ENCODE data around the gene CAMK1G. TPM values are rescaled to one million over a fixed set of nuclear protein-coding genes. Genes with fewer than 3 reads are reported as not detected.

Gene CAMK1G
- polyA plus RNA-seq, 1 donor from 2014 or later = 3.0 TPM

GRCh38 chr1:209626346-209627026 is 43.0 kb downstream of the CAMK1G start:
- no peak for TF ChIP-seq CTCF (IDR thresholded peaks at IDR 0.05; ENCODE audit: poor library complexity, severe bottlenecking)
- TF ChIP-seq POLR2AphosphoS5 (IDR thresholded peaks at IDR 0.05) = no peak
- TF ChIP-seq RAD21 (conservative IDR thresholded peaks at IDR 0.05) = no peak

GRCh38 chr1:209627027-209627731 is 43.7 kb downstream of the CAMK1G start:
- Histone ChIP-seq H3K4me3 (ENCODE audit: low read length) (no peak overlapping the region), H3K27me3 (ENCODE audit: insufficient read depth, low read depth, low read length) (no peaks in the 10 kb centered on the region), H3K9me3 (ENCODE audit: low read length) (no peaks in the 10 kb centered on the region), H2AFZ (ENCODE audit: low read depth, low read length) (no peak overlapping the region), H3F3A (ENCODE audit: insufficient read depth, low read length, poor library complexity, severe bottlenecking) (no peaks in the 10 kb centered on the region), H3K9me2 (ENCODE audit: insufficient read depth, low read length) (no peaks in the 10 kb centered on the region), H3K27ac (ENCODE audit: low read length) (no peak overlapping the region), H3K79me2 (replicated peaks; ENCODE audit: insufficient read depth, low read length) (no peaks in the 10 kb centered on the region), H3K9ac (ENCODE audit: low read length) (no peak overlapping the region), H4K20me1 (ENCODE audit: insufficient read depth) (no peaks in the 10 kb centered on the region), H3K4me2 (ENCODE audit: low read length) (no peak overlapping the region), H3K36me3 (ENCODE audit: insufficient read depth, low read length) (no peaks in the 10 kb centered on the region)
- TF ChIP-seq EZH2 (IDR thresholded peaks at IDR 0.05; ENCODE audit: borderline replicate concordance, insufficient read depth, low read length, poor library complexity, severe bottlenecking) (no peak), SMC3 (conservative IDR thresholded peaks at IDR 0.05; ENCODE audit: poor library complexity) (no peak), EP300 (conservative IDR thresholded peaks at IDR 0.05; ENCODE audit: poor library complexity, severe bottlenecking) (no peak), TAF1 (IDR thresholded peaks at IDR 0.05; ENCODE audit: low read depth) (no peak)

More at GRCh38 chr1:209626346-209627026, 43.0 kb downstream of the CAMK1G start:
- Histone ChIP-seq H3F3A (ENCODE audit: insufficient read depth, low read length, poor library complexity, severe bottlenecking) (no peaks in the 10 kb centered on the region), H3K27me3 (ENCODE audit: insufficient read depth, low read depth, low read length) (no peaks in the 10 kb centered on the region), H3K4me3 (ENCODE audit: low read length) (no peak overlapping the region), H3K9me3 (ENCODE audit: low read length) (no peaks in the 10 kb centered on the region), H2AFZ (ENCODE audit: low read depth, low read length) (no peak overlapping the region), H3K27ac (ENCODE audit: low read length) (no peak overlapping the region), H3K4me2 (ENCODE audit: low read length) (no peak overlapping the region), H3K9ac (ENCODE audit: low read length) (no peak overlapping the region), H4K20me1 (ENCODE audit: insufficient read depth) (no peaks in the 10 kb centered on the region), H3K79me2 (replicated peaks; ENCODE audit: insufficient read depth, low read length) (no peaks in the 10 kb centered on the region), H3K9me2 (ENCODE audit: insufficient read depth, low read length) (no peaks in the 10 kb centered on the region), H3K36me3 (ENCODE audit: insufficient read depth, low read length) (no peaks in the 10 kb centered on the region)

GRCh38 chr1:209627732-209628196 is 44.2 kb downstream of the CAMK1G start:
- H3F3A ChIP-seq (ENCODE audit: insufficient read depth, low read length, poor library complexity, severe bottlenecking) = no peaks in the 10 kb centered on the region
- no peaks in the 10 kb centered on the region for H3K79me2 ChIP-seq (replicated peaks; ENCODE audit: insufficient read depth, low read length)
- H4K20me1 ChIP-seq (ENCODE audit: insufficient read depth) = no peaks in the 10 kb centered on the region
- H3K9ac ChIP-seq (ENCODE audit: low read length) = no peak overlapping the region
- no peaks in the 10 kb centered on the region for H3K36me3 ChIP-seq (ENCODE audit: insufficient read depth, low read length)
- no peak overlapping the region for H3K4me2 ChIP-seq (ENCODE audit: low read length)
- no peaks in the 10 kb centered on the region for H3K9me2 ChIP-seq (ENCODE audit: insufficient read depth, low read length)
- H3K9me3 ChIP-seq (ENCODE audit: low read length) = no peaks in the 10 kb centered on the region
- H2AFZ ChIP-seq (ENCODE audit: low read depth, low read length) = no peak overlapping the region
- TF ChIP-seq RAD21 (conservative IDR thresholded peaks at IDR 0.05) = peak; percentile 92
- peak; percentile 97 for TF ChIP-seq CTCF (IDR thresholded peaks at IDR 0.05; ENCODE audit: poor library complexity, severe bottlenecking)
- peak; percentile 94 for TF ChIP-seq SMC3 (conservative IDR thresholded peaks at IDR 0.05; ENCODE audit: poor library complexity)
- TF ChIP-seq TAF1 (IDR thresholded peaks at IDR 0.05; ENCODE audit: low read depth) = no peak
- no peak overlapping the region for H3K4me3 ChIP-seq (ENCODE audit: low read length)
- H3K27ac ChIP-seq (ENCODE audit: low read length) = no peak overlapping the region
- no peaks in the 10 kb centered on the region for H3K27me3 ChIP-seq (ENCODE audit: insufficient read depth, low read depth, low read length)
